HFF-Myc (cell line): ENCODE measurements around the gene CARD10.
A peak's percentile ranks its signal among the peaks of the same experiment; 100 is the strongest.

Experiments
- DNase-seq: peaks from one replicate; pipeline ENCODE4 v3.0.0-alpha.2; 2011; ENCODE audit warnings: low read depth; ENCODE audit errors: extremely low read depth
- H3K4me3 ChIP-seq: replicated peaks from 2 replicates; pipeline ENCODE4 v1.5.1; 2011; ENCODE audit warnings: low read depth, mild to moderate bottlenecking, control low read depth, low read length
- TF ChIP-seq, protein P1 (sequence below): IDR thresholded peaks from 2 replicates; pipeline ENCODE4 v1.5.1; 2012; ENCODE audit warnings: mild to moderate bottlenecking, low read depth, low read length, control low read depth; ENCODE audit errors: missing control alignments

CARD10 gene

DNA sequence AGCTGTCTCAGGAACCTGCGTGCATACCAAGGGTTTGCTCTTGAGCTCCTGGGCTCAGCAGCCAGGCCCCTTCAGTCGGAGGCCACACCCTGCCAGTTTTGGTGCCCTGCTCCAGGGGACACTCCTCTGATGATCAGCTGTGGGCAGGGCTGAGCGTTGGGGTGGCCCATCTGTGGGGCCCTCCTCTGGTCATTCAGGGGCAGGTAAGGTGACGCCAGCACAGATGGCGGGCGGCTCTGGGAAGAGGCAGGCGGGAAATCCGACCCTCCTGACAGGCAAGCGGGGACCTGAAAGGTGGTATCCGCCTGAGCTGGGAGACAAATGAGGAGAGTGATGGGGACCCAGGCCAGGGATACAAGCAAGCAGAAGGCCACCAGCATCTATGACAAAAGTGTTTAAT is 29.2 kb downstream of the CARD10 start:
- TF ChIP-seq, protein P1, sequence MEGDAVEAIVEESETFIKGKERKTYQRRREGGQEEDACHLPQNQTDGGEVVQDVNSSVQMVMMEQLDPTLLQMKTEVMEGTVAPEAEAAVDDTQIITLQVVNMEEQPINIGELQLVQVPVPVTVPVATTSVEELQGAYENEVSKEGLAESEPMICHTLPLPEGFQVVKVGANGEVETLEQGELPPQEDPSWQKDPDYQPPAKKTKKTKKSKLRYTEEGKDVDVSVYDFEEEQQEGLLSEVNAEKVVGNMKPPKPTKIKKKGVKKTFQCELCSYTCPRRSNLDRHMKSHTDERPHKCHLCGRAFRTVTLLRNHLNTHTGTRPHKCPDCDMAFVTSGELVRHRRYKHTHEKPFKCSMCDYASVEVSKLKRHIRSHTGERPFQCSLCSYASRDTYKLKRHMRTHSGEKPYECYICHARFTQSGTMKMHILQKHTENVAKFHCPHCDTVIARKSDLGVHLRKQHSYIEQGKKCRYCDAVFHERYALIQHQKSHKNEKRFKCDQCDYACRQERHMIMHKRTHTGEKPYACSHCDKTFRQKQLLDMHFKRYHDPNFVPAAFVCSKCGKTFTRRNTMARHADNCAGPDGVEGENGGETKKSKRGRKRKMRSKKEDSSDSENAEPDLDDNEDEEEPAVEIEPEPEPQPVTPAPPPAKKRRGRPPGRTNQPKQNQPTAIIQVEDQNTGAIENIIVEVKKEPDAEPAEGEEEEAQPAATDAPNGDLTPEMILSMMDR: no peak
- DNase-seq: no peak
- no peak overlapping the region for H3K4me3 ChIP-seq

DNA sequence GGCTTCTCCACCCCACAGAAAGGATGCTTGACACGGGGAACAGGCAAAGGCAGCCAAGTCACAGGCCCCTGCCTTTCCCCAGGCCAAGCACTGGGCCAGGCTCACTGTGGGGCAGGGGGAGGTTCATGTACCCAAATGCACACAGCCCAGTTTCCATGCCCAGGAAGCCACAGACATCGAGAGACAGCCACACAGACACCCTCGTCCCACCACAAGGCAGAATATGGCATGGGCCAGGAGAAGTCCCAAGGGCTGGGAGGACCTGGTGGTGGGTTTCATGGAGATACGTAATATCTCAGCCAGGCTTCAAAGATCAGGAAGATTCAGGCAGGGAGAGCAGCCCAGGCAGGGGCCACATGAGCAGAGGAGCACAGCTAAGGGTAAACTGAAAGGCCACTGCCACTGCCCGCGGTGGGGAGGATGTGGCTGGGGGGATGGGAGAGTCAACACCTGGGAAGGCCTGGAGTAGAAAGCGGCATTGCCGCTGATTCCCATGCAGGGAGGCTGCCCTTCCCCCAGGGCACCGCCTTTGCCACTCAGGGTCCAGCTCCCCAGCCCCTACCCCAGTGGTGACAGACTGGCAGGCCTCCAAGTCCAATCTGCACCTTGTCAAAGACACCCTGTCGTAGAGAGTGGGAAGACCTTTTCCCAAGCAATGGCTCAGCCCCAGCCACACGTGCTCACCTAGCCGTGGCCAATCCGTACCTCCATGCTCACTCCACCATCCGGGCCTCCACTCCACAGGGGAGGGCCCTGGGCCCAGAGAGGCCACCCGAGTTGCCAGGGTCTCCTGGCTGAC is 30.7 kb downstream of the CARD10 start:
- H3K4me3 ChIP-seq: no peak overlapping the region
- TF ChIP-seq, protein P1: no peak
- no peak for DNase-seq

DNA sequence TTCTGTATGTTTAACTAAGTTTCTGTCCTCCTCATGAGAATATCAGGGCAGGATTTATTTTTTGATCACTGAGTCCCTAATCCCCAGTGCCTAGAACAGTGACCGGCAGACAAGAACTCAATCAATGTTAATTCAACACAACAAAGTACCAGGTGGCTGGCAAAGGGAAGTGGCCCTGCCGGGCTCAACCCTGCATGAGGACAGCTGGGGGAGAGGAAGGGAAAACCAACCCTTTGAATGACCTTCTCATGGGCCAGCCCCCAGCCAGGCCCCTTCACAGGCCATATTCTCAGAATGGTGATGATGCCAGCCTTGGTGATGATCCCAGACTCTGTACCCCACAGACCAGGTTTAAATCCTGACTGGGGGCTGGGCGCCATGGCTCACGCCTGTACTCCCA is 31.6 kb downstream of the CARD10 start:
- H3K4me3 ChIP-seq: no peak overlapping the region
- no peak for DNase-seq
- TF ChIP-seq, protein P1: no peak

DNA sequence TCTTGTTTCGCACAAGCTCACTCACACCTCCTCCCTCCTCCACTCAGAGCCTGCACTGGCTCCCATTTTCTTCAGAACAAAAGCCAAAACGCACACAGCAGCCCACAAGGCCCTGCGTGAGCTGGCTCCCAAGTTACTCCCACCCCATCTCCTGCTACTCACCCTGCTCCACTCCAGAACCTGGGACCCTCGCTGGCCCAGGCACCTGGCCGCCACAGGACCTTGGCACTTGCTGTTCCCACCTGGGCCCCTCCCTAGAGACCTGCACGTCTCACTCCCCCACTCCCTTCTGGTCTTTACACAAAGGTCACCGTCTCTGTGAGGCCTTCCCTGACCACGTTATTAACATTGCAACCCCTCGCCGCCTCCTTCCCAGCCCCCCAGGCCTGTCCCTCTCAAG is 32.1 kb downstream of the CARD10 start:
- H3K4me3 ChIP-seq: no peak overlapping the region
- no peak for DNase-seq
- TF ChIP-seq, protein P1: no peak

DNA sequence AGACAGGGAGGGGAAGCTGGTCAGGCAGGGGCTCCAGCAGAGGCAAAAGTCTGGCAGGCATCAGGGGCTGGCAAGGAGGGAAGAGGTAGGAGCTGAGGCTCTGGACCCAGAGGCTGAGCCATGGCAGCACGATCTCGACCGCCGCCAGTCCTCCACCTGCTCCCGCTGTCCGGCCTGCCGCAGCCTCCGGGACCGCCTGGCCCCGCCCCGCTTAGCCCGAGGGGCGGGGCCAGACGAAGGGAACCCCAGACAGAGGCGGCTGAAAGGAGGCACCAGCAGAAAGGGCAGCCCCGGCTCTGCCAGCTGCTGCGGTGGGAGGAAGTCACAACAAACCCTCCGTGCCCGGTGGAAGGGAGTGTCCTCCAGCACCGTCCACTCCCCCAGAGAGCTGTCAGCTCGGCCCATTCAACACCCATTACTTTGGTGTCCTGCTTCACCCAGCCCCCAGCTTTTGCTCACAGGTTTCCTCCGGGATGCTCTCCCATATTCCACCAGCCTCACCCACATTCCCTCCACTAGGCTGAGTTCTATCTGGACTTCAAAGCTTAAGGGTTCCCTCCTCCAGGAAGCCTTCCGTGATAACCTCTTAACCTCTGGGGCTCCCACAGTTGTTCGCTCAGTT is 32.9 kb downstream of the CARD10 start, which contains the start of gene MFNG:
MFNG (minus strand) TSS at position 161 of the 622 bp plus-strand sequence. CDS start 207 bp downstream, outside the sequence.
- TF ChIP-seq, protein P1: peak; percentile 11
- H3K4me3 ChIP-seq: no peak within 1 kb of the TSS
- no peak for DNase-seq

DNA sequence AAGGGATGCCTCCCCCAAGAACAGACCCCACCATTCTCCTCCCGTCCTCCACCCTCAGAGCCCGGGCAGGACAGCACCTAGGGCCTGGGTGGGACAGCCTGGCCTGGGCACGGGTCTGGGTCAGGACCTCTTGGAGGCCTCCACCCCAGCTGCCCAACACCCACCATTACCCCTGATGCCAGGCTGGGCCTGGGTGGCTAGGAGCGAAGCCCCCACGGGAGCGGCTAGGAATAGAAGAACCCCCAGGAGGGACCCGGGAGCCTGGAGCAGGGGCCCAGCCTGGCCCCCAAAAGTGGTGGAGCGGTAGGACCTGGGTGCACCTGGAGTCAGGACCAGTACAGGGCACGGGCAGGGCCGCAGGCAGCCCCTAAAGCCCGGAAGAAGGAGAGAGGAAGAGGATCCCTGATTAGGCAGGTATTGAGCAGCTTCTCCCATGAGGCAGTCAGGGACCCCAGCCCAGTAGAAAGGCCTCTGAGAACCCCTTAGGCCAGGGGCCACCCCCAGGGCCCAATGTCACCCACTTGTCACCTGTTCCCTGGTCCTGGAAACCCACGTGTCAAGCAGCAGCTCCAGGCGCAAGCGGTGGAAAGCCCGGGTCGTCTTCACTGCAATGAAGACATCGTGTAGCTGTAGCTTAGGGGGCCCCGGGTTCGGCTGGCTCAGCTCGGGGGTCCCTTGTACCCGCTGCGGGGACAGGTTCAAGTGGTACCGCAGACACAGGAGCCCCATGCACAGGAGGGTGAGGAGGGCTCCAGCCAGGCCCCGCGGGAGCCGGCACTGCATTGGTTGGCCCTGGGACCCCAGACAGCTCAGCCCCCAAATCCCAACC is 33.6 kb downstream of the CARD10 start:
- TF ChIP-seq, protein P1: no peak
- no peak for DNase-seq

More for the DNA sequence above, 33.6 kb downstream of the CARD10 start:
- no peak overlapping the region for H3K4me3 ChIP-seq
